NCI-H510A treated with DMSO at 0.1 percent for 48 hours (cell line): ENCODE results near the gene GSDMA.

Experiments used
- DNase-seq: peaks from one replicate; lab custom pipeline; 2025; lab: John Stamatoyannopoulos, UW

GSDMA gene

GRCh38 chr17:40022497-40022896 is 59.7 kb downstream of the GSDMA start:
- DNase-seq: no peak

GRCh38 chr17:40022961-40023541 is 60.2 kb downstream of the GSDMA start:
- DNase-seq: peak; percentile 43

GRCh38 chr17:40023590-40024292 is 60.9 kb downstream of the GSDMA start:
- no peak for DNase-seq

GRCh38 chr17:40024901-40025300 is 62.1 kb downstream of the GSDMA start:
- no peak for DNase-seq

GRCh38 chr17:40025559-40025958 is 62.8 kb downstream of the GSDMA start:
- no peak for DNase-seq

- peak; percentile 88 for DNase-seq
Observed at GRCh38 chr17:40025991-40026815, 63.4 kb downstream of the GSDMA start.

- DNase-seq: peak; percentile 79
Observed at GRCh38 chr17:40026816-40027613, 64.2 kb downstream of the GSDMA start.
